Endothelial cell of umbilical vein (primary cell): Measurements from ENCODE around the gene UTS2R. TPM values are rescaled to one million over a fixed set of nuclear protein-coding genes. Genes with fewer than 3 reads are reported as not detected.

Experiments
- BruUV-seq: library from RNA; stranded (reverse); fragments of 400-500 nt; replicated peaks from 2 replicates; lab custom pipeline; 2021; lab: Mats Ljungman, UMichigan
- CTCF ChIA-PET: fragments of 300-600, 350-600 bp; sonication (Branson Sonifier 250); formaldehyde crosslinking; loops from one replicate; lab custom pipeline; 2021; ENCODE audit warnings: antibody characterized with exemption, inconsistent platforms; lab: Charles Lee
- POLR2A ChIA-PET: fragments of 300-600, 350-600 bp; sonication (Branson Sonifier 250); formaldehyde crosslinking; loops from one replicate; lab custom pipeline; 2021; ENCODE audit warnings: antibody characterized with exemption, inconsistent platforms; lab: Charles Lee
- DNase-seq: peaks from one replicate; pipeline ENCODE4 v3.0.0-alpha.2; 2011; ENCODE audit warnings: low read depth, low spot score
- FAIRE-seq: peaks from 2 replicates; lab custom pipeline; 2011; peaks lifted over from hg19 to GRCh38; lab: Jason Lieb, UNC
- H2AFZ ChIP-seq: 2 replicates; pipeline ENCODE4 v1.6.0; 2012; ENCODE audit warnings: low read depth, low read length, control low read depth, inconsistent platforms
- H3K27ac ChIP-seq: 2 replicates; pipeline ENCODE4 v1.5.1; 2011; ENCODE audit warnings: low read depth, mild to moderate bottlenecking, control low read depth, low read length, moderate library complexity; ENCODE audit not compliant: insufficient read depth
- H3K27me3 ChIP-seq, 2 experiments: 2 replicates each; pipeline versions ENCODE4 v1.6.0 to v1.6.1; 2011; ENCODE audit warnings: low read length in 2 of 2, mixed read lengths in 1 of 2; ENCODE audit not compliant: control insufficient read depth in 2 of 2, insufficient read depth in 2 of 2
- H3K36me3 ChIP-seq, 2 experiments: 2 replicates in 1 of 2; 3 replicates in 1 of 2; pipeline ENCODE4 v1.5.1; 2011; ENCODE audit warnings: low read length in 2 of 2, mild to moderate bottlenecking in 1 of 2, moderate library complexity in 1 of 2; ENCODE audit not compliant: control insufficient read depth in 2 of 2, insufficient read depth in 2 of 2; ENCODE audit errors: extremely low read depth in 1 of 2
- H3K4me1 ChIP-seq: 3 replicates; pipeline ENCODE4 v1.5.1; 2011; ENCODE audit warnings: mild to moderate bottlenecking, low read length; ENCODE audit not compliant: control insufficient read depth, insufficient read depth; ENCODE audit errors: extremely low read depth
- H3K4me2 ChIP-seq: 2 replicates; pipeline ENCODE4 v1.6.1; 2011; ENCODE audit warnings: low read length, control low read depth, mixed read lengths; ENCODE audit not compliant: insufficient read depth
- H3K4me3 ChIP-seq, 3 experiments: fragments of 200-600 bp in 1 of 3; sonication (generic), shearing (Covaris generic) in 1 of 3; replicated peaks in 1 of 3; 2 replicates each; pipeline ENCODE4 v1.5.1; 2011 to 2016; ENCODE audit warnings: control low read depth in 3 of 3, low read length in 3 of 3, mild to moderate bottlenecking in 2 of 3, inconsistent platforms in 1 of 3, low read depth in 1 of 3, moderate library complexity in 1 of 3; ENCODE audit not compliant: insufficient read depth in 1 of 3
- H3K79me2 ChIP-seq: 2 replicates; pipeline ENCODE4 v1.6.0; 2012; ENCODE audit warnings: low read length, inconsistent platforms; ENCODE audit not compliant: control insufficient read depth, insufficient read depth
- H3K9ac ChIP-seq: replicated peaks from 2 replicates; pipeline ENCODE3; 2011; ENCODE audit warnings: low read length, control low read depth; ENCODE audit not compliant: insufficient read depth; ENCODE audit errors: extremely low read depth
- H3K9me1 ChIP-seq: replicated peaks from 3 replicates; pipeline ENCODE4 v1.6.0; 2011; ENCODE audit warnings: mild to moderate bottlenecking, low read length; ENCODE audit not compliant: control insufficient read depth, insufficient read depth; ENCODE audit errors: extremely low read depth
- H3K9me3 ChIP-seq: replicated peaks from 2 replicates; pipeline ENCODE4 v1.5.1; 2012; ENCODE audit warnings: low read length, inconsistent platforms; ENCODE audit not compliant: control insufficient read depth, insufficient read depth
- H4K20me1 ChIP-seq: replicated peaks from 2 replicates; pipeline ENCODE3; 2011; ENCODE audit warnings: mild to moderate bottlenecking, low read length; ENCODE audit not compliant: control insufficient read depth, insufficient read depth; ENCODE audit errors: extremely low read depth
- CTCF ChIP-seq, 2 donors: IDR thresholded peaks; 1 replicate in 1 of 2; 2 replicates in 1 of 2; pipeline ENCODE4 v1.5.1; 2011; ENCODE audit warnings: low read length in 2 of 2, mild to moderate bottlenecking in 2 of 2, moderate library complexity in 2 of 2, control low read depth in 1 of 2, inconsistent platforms in 1 of 2, low read depth in 1 of 2; ENCODE audit not compliant: insufficient read depth in 1 of 2; ENCODE audit errors: extremely low read depth in 1 of 2
- EZH2 ChIP-seq: IDR thresholded peaks from 2 replicates; pipeline ENCODE4 v1.6.1; 2012; ENCODE audit warnings: borderline replicate concordance, low read depth, mild to moderate bottlenecking, moderate library complexity, low read length, inconsistent platforms; ENCODE audit not compliant: severe bottlenecking
- FOS ChIP-seq: IDR thresholded peaks from 2 replicates; pipeline ENCODE4 v1.6.1; 2011; ENCODE audit warnings: mild to moderate bottlenecking, low read length, moderate library complexity, borderline replicate concordance; ENCODE audit not compliant: insufficient read depth
- GATA2 ChIP-seq: IDR thresholded peaks from 2 replicates; pipeline ENCODE4 v1.7.0; 2011; ENCODE audit warnings: low read depth, mild to moderate bottlenecking, moderate library complexity, mixed read lengths, low read length; ENCODE audit not compliant: insufficient read length, insufficient read depth
- JUN ChIP-seq: IDR thresholded peaks from 2 replicates; pipeline ENCODE4 v1.6.1; 2011; ENCODE audit warnings: borderline replicate concordance, low read depth; ENCODE audit not compliant: insufficient read length, insufficient read depth
- MAX ChIP-seq: IDR thresholded peaks from 2 replicates; pipeline ENCODE4 v1.6.1; 2011; ENCODE audit not compliant: insufficient read depth, insufficient read length
- MYC ChIP-seq: IDR thresholded peaks from one replicate; pipeline ENCODE4 v1.6.1; 2011; ENCODE audit warnings: mild to moderate bottlenecking, low read depth, low read length
- POLR2A ChIP-seq: IDR thresholded peaks from 2 replicates; pipeline ENCODE4 v1.6.1; 2012; ENCODE audit warnings: low read depth, mild to moderate bottlenecking, control low read depth, low read length
- POLR2AphosphoS5 ChIP-seq: IDR thresholded peaks from 2 replicates; pipeline ENCODE4 v1.6.1; 2012; ENCODE audit warnings: low read depth, mild to moderate bottlenecking, control low read depth, low read length, moderate library complexity; ENCODE audit not compliant: insufficient read depth
- dilution Hi-C: fragments of 300-500 bp; cut with MboI; formaldehyde crosslinking; loops from one replicate; pipeline ENCODE4 v1.15.0; 2019; ENCODE audit warnings: low sequenced_read_pairs; ENCODE audit not compliant: extremely low pct_ligation_motif_present
- intact Hi-C: fragments of 100-400 bp; cut with micrococcal nuclease; formaldehyde crosslinking; loops from one replicate; pipeline ENCODE4 v1.10.0; 2022
- polyA plus RNA-seq, 4 experiments: library from polyadenylated mRNA; depleted of rRNA in 3 of 4; stranded (reverse) in 3 of 4; unstranded in 1 of 4; fragments of >200 nt; gene quantifications; 2 replicates each; pipeline versions ENCODE4 v1.2.1 to v1.2.3, GENCODE V29; 2011 to 2012; ENCODE audit warnings: missing spikeins in 1 of 4
- total RNA-seq: library from RNA; stranded (reverse); gene quantifications from 2 replicates; pipeline ENCODE4 v1.2.3, GENCODE V29; 2021

UTS2R gene
- total and polyA plus RNA-seq, 2 donors (not counting 3 experiments of a cell fraction or from before 2014, with no cell fraction given): not detected

GRCh38 chr17:82382933-82383255, 11.3 kb downstream of the UTS2R start:
- no peaks in the 10 kb centered on the region for H3K9me1 ChIP-seq
- FAIRE-seq: no peak
- H3K27ac ChIP-seq: no peak overlapping the region
- no peaks in the 10 kb centered on the region for H3K36me3 ChIP-seq
- no peaks in the 10 kb centered on the region for H3K9me3 ChIP-seq
- H3K4me1 ChIP-seq: no peaks in the 10 kb centered on the region
- ChIA-PET CTCF (no interaction called here), POLR2A (no interaction called here)
- intact Hi-C loops: no loop called here
- DNase-seq: no peak
- H3K79me2 ChIP-seq: no peaks in the 10 kb centered on the region
- H4K20me1 ChIP-seq: no peaks in the 10 kb centered on the region
- no TSS peak for BruUV-seq
- TF ChIP-seq FOS: no peak
- TF ChIP-seq POLR2AphosphoS5: no peak
- TF ChIP-seq JUN: no peak
- TF ChIP-seq GATA2: no peak
- no peak for TF ChIP-seq MYC
- no peak for TF ChIP-seq CTCF (IDR thresholded peaks at IDR 0.05; ENCODE audit: extremely low read depth in 1 of 2, insufficient read depth in 1 of 2, low read depth in 1 of 2, low read length in 2 of 2)
- TF ChIP-seq POLR2A: no peak
- no peak for TF ChIP-seq MAX
- no peak for TF ChIP-seq EZH2
- no peak overlapping the region for H2AFZ ChIP-seq
- H3K4me3 ChIP-seq: no peak overlapping the region
- no peak overlapping the region for H3K4me2 ChIP-seq
- peaks cover 0 to 1% of the 10 kb centered on the region in 2 experiments for H3K27me3 ChIP-seq
- no peak overlapping the region for H3K9ac ChIP-seq
- dilution Hi-C loops: no loop called here
